GM12864 (cell line): ENCODE data around the gene CDADC1.

ENCODE experiments used
- DNase-seq: peaks from one replicate; pipeline ENCODE4 v3.0.0-alpha.2; 2011; ENCODE audit warnings: low read depth
- H3K4me3 ChIP-seq: 2 replicates; pipeline ENCODE4 v1.5.1; 2011; ENCODE audit warnings: mild to moderate bottlenecking, low read depth, low read length, control low read depth
- CTCF ChIP-seq: IDR thresholded peaks from 2 replicates; pipeline ENCODE4 v1.5.1; 2011; ENCODE audit warnings: low read depth, mild to moderate bottlenecking, moderate library complexity, low read length, control low read depth, inconsistent platforms; ENCODE audit errors: missing control alignments

CDADC1 gene

GRCh38 chr13:49235856-49236431 is 11.8 kb upstream of the CDADC1 start:
- H3K4me3 ChIP-seq = no peak overlapping the region
- TF ChIP-seq CTCF = no peak
- no peak for DNase-seq

DNA sequence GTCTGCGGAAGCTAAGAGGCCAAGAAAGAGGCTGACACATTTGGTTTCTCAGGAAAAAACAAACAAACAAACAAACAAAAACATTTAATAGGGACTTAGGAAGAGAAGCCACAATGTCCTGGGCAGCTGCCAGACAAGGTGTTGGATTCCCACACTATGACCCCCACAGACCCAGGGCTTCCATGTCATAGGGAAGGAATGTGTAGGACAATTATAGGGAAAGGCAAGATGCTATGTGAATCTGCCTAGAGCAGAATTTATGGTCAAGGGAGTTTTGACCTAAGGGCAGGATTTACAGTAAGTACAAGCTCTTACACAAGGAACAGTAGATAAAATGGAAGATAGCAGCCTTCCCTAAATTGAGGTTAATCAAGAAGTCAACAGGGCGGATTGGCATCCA is 9.1 kb upstream of the CDADC1 start:
- no peak for TF ChIP-seq CTCF
- no peak overlapping the region for H3K4me3 ChIP-seq
- DNase-seq = no peak

- no peak overlapping the region for H3K4me3 ChIP-seq
- DNase-seq = no peak
Observed at GRCh38 chr13:49240017-49240416, 7.7 kb upstream of the CDADC1 start.

GRCh38 chr13:49241296-49241695 is 6.4 kb upstream of the CDADC1 start:
- DNase-seq = no peak
- no peak for TF ChIP-seq CTCF
- no peak overlapping the region for H3K4me3 ChIP-seq

More at GRCh38 chr13:49240017-49240416, 7.7 kb upstream of the CDADC1 start:
- TF ChIP-seq CTCF = peak; percentile 62

DNA sequence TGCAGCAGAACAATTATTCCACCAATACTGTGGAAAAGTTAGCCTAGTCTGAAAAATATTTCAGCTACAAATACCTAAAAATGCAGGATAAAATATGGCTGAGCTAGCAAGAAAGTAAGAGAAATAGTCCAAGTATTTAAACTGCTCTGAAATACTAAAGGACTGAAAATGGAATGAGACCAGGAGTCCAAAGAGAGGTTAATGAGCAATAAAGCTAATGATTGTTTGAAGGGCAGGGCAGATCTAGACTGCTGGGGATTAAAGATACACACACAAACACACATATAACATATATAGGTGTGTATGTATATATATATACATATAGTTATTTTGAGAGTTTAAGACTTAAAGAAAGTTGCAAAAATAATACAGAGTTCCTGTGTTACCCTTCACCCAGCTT is 2.6 kb upstream of the CDADC1 start:
- no peak for TF ChIP-seq CTCF
- DNase-seq = no peak
- H3K4me3 ChIP-seq = no peak overlapping the region

- peak overlapping the region; percentile 94 for H3K4me3 ChIP-seq
- no peak for TF ChIP-seq CTCF
- DNase-seq = no peak
Observed at GRCh38 chr13:49246850-49247642, 679 bp upstream of the CDADC1 start.

- H3K4me3 ChIP-seq = peak overlapping the region; percentile 94
- peak; percentile 30 for TF ChIP-seq CTCF
- no peak for DNase-seq
Observed at GRCh38 chr13:49248622-49249002, 887 bp downstream of the CDADC1 start.
